AG04449 (cell line): ENCODE results near the gene MINDY2.

Experiments used
- CTCF ChIA-PET: fragments of 350-600 bp; formaldehyde crosslinking; extraction: SDS; loops from one replicate; lab custom pipeline; 2021; ENCODE audit warnings: antibody characterized with exemption; lab: Yijun Ruan, JAX
- POLR2A ChIA-PET: fragments of 400-600, 350-600 bp; formaldehyde crosslinking; extraction: SDS; loops from one replicate; lab custom pipeline; 2020; ENCODE audit warnings: antibody characterized with exemption, inconsistent platforms; lab: Yijun Ruan, JAX
- DNase-seq: peaks from one replicate; pipeline ENCODE4 v3.0.0-alpha.2; 2010; ENCODE audit warnings: low read depth, low spot score
- H3K4me3 ChIP-seq: 2 replicates; pipeline ENCODE4 v1.5.1; 2011; ENCODE audit warnings: low read depth, mild to moderate bottlenecking, control low read depth, low read length
- CTCF ChIP-seq: IDR thresholded peaks from one replicate; pipeline ENCODE4 v1.5.1; 2011; ENCODE audit warnings: mild to moderate bottlenecking, moderate library complexity, low read length, control low read depth, inconsistent platforms; ENCODE audit not compliant: insufficient read depth; ENCODE audit errors: missing control alignments

Gene MINDY2

GRCh38 chr15:58749532-58750337 lies 21.4 kb upstream of the MINDY2 start, which contains the start of gene ADAM10:
Gene ADAM10 (minus strand): TSS chr15:58749707. CDS start chr15:58749534, 173 bp downstream.
- ChIA-PET POLR2A (interaction anchor here (0.6 to 3.2 kb wide), 7 partner anchors 21 to 521 kb away, joined by 3 to 44 read pairs (median 4); partner anchors contain the start of gene MINDY2), CTCF (interaction anchor here (1.0 to 2.2 kb wide), 7 partner anchors 10 to 523 kb away, joined by 3 to 13 read pairs (median 4); no protein-coding TSS in a partner anchor)
- TF ChIP-seq CTCF = no peak
- DNase-seq = peak; percentile 84
- H3K4me3 ChIP-seq = peak within 1 kb of the TSS; percentile 82

DNA sequence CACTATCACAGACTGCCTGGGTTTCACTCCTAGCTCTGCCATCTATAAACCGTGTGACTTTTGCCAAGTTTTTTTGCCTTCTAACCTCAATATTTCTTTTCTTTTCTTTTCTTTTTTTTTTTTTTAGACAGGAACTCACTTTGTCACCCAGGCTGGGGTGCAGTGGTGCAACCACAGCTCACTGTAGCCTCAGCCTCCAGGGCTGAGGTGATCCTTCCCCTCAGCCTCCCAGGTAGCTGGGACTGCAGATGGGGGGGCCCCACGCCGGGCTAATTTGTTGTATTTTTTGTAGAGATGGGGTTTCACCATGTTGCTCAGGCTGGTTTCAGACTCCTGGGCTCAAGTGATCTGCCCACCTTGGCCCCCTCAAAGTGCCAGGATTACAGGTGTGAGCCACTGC lies 18.4 kb upstream of the MINDY2 start:
- DNase-seq = no peak
- TF ChIP-seq CTCF = no peak
- no peak overlapping the region for H3K4me3 ChIP-seq
- ChIA-PET CTCF (interaction anchor here (1.2 kb wide), 1 partner anchor 19 kb away, joined by 3 read pairs; the partner anchor contains the start of gene MINDY2), POLR2A (no interaction called here)

- POLR2A ChIA-PET = no interaction called here
- DNase-seq = no peak
- CTCF ChIA-PET = interaction anchor here (0.9 to 1.0 kb wide), 2 partner anchors 15 to 527 kb away, joined by 3 to 6 read pairs; partner anchors contain the start of gene MINDY2
- no peak for TF ChIP-seq CTCF
- no peak overlapping the region for H3K4me3 ChIP-seq
These were observed 15.8 kb upstream of the MINDY2 start for GRCh38 chr15:58755350-58755749.

- no peak for DNase-seq
- ChIA-PET CTCF (interaction anchor here (0.9 to 1.0 kb wide), 2 partner anchors 15 to 528 kb away, joined by 3 to 6 read pairs; partner anchors contain the start of gene MINDY2), POLR2A (no interaction called here)
- TF ChIP-seq CTCF = no peak
- no peak overlapping the region for H3K4me3 ChIP-seq
These were observed 15.1 kb upstream of the MINDY2 start for GRCh38 chr15:58755956-58756355.

DNA sequence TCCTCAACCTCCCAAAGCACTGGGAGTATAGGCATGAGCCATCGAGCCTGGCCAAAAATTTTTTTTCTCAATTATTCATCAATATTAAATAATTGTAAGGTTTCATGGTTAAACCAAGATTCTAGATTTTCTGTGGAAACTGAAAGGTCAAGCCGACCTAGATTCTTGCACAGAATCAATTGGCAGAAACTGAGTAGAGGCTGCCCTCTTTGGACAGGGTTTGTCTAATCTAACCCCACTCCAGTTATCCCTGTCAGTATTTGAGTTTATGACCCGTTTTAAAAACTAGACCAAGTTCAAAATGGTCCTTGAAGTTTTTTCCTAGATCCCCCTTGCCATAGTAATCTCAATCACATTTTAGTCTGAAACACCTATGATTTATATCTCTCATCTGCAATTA lies 13.0 kb upstream of the MINDY2 start:
- ChIA-PET CTCF (interaction anchor here (1.4 to 3.0 kb wide), 3 partner anchors 12 to 546 kb away, joined by 3 to 17 read pairs (median 8); partner anchors contain the start of gene MINDY2), POLR2A (no interaction called here)
- H3K4me3 ChIP-seq = no peak overlapping the region
- no peak for DNase-seq
- TF ChIP-seq CTCF = peak; percentile 18
